OCI-M2 (cell line): ENCODE results near the gene GGA1.

ENCODE experiments used
- DNase-seq: peaks from one replicate; lab custom pipeline; 2025; ENCODE audit not compliant: unreplicated experiment; lab: John Stamatoyannopoulos, UW

GGA1 gene, protein sequence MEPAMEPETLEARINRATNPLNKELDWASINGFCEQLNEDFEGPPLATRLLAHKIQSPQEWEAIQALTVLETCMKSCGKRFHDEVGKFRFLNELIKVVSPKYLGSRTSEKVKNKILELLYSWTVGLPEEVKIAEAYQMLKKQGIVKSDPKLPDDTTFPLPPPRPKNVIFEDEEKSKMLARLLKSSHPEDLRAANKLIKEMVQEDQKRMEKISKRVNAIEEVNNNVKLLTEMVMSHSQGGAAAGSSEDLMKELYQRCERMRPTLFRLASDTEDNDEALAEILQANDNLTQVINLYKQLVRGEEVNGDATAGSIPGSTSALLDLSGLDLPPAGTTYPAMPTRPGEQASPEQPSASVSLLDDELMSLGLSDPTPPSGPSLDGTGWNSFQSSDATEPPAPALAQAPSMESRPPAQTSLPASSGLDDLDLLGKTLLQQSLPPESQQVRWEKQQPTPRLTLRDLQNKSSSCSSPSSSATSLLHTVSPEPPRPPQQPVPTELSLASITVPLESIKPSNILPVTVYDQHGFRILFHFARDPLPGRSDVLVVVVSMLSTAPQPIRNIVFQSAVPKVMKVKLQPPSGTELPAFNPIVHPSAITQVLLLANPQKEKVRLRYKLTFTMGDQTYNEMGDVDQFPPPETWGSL

DNA sequence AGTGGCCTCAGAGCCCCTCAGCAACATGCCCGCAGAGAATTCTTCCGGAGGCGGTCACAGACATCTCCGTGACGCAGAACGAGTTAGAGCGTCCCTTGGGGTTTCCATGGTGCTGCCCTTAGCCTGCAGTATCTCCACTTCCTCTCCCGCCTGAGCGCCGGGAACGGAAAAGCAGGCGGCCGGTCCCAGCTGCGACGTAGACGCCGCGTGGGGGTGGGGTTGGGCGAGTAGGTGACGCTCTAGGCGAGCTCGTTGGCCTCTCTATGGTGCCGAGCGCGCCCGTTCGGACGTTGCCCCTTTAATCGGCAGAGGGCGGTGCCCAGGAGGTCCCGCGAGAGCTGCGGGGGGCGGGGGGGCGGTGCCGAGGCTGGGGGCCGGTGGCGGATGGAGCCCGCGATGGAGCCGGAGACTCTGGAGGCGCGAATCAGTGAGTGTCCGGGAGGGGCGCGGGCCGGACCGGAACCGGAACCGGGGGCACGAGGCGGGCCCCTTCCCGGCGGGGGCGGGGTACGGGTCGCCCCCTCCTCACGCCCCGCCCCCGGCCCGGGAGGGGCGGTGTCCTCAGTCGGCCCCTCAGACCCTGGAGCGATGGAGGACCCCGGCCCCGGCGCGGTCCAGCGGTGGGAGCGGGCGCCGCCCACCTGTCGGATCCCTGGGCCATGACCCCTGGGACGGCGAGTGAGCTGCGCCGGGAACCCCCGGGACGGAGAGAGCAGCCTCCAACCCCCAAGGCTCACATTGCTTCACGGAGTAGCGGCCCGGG, at the start of gene GGA1:
Gene GGA1, plus strand, starts transcription at position 358 of the 763 bp plus-strand sequence. Its CDS starts 27 bp downstream, at position 385.
- DNase-seq = peak; percentile 68

DNA sequence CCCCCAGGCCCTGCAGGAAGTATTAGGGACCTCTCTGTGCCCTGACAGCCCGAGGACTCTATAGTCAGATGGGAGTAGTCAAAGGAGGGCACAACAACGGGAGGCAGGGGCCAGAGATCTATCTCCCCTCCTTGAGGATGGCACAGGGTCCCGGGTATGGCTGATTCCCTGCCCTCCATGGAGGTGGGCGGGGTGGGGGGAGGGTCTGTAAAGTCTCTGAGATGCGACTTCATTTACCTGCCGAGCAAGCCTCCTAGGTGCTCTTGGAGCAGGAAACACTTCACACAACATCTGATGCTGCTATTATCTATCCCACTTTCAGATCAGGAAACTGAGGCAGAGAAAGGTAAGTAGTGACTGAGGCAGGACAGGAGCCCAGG, 49.1 kb upstream of the GGA1 start:
- DNase-seq = no peak

- no peak for DNase-seq
Measured at GRCh38 chr22:37559901-37560607, 48.6 kb upstream of the GGA1 start, which contains the start of gene CDC42EP1. Gene CDC42EP1 (plus strand): TSS chr22:37560480. CDS start chr22:37566350, 5,870 bp downstream.

GRCh38 chr22:37560608-37561211, 47.9 kb upstream of the GGA1 start:
- no peak for DNase-seq

GRCh38 chr22:37561212-37562048, 47.2 kb upstream of the GGA1 start:
- peak; percentile 44 for DNase-seq

DNA sequence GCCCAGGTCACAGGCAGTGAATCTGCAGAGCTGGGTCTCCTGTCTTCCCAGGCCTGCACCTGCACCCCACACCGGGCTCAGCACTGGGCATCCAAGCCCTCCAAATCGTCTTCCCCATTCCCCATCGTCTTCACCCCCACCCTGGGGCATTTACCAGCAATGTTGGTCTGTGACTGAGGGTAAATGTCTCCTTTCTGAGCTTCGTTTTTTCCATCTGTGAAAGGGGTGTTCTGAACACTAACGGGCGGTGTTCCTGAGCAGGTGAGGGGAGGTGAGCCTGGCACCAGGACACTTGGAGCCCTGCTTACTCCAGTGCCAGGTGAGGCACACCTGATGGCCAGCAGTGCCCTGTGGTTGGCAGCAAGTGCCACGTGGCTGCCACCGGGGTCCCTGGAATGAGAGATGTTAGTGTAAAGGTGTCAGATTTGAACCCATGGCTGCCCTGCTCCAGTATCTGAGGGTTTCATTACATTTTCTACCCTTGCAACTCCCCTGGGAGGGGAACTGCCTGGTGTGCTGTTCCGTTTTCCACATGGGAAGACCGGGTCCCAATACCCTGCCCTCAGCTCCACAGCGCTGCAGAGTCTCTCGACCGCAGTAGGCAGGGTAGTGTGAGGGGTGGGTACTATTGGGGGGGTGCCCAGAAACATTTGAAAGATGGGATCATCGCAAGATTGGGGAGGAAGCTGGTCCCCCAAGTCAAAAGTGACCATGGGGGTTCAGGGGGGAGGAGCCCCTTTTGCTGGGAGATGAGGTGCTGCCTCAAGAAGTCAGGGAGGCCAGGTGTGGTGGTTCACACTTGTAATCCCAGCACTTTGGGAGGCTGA, 46.4 kb upstream of the GGA1 start:
- no peak for DNase-seq

- no peak for DNase-seq
Measured at GRCh38 chr22:37563153-37564081, 45.2 kb upstream of the GGA1 start.

GRCh38 chr22:37564111-37564711, 44.4 kb upstream of the GGA1 start:
- no peak for DNase-seq

GRCh38 chr22:37565830-37566229, 42.8 kb upstream of the GGA1 start:
- no peak for DNase-seq

DNA sequence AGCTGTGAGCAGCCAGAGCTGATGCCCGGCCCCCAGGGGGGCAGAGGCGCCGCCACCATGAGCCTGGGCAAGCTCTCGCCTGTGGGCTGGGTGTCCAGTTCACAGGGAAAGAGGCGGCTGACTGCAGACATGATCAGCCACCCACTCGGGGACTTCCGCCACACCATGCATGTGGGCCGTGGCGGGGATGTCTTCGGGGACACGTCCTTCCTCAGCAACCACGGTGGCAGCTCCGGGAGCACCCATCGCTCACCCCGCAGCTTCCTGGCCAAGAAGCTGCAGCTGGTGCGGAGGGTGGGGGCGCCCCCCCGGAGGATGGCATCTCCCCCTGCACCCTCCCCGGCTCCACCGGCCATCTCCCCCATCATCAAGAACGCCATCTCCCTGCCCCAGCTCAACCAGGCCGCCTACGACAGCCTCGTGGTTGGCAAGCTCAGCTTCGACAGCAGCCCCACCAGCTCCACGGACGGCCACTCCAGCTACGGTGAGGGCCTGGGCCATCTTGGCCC, 42.3 kb upstream of the GGA1 start:
- no peak for DNase-seq

DNA sequence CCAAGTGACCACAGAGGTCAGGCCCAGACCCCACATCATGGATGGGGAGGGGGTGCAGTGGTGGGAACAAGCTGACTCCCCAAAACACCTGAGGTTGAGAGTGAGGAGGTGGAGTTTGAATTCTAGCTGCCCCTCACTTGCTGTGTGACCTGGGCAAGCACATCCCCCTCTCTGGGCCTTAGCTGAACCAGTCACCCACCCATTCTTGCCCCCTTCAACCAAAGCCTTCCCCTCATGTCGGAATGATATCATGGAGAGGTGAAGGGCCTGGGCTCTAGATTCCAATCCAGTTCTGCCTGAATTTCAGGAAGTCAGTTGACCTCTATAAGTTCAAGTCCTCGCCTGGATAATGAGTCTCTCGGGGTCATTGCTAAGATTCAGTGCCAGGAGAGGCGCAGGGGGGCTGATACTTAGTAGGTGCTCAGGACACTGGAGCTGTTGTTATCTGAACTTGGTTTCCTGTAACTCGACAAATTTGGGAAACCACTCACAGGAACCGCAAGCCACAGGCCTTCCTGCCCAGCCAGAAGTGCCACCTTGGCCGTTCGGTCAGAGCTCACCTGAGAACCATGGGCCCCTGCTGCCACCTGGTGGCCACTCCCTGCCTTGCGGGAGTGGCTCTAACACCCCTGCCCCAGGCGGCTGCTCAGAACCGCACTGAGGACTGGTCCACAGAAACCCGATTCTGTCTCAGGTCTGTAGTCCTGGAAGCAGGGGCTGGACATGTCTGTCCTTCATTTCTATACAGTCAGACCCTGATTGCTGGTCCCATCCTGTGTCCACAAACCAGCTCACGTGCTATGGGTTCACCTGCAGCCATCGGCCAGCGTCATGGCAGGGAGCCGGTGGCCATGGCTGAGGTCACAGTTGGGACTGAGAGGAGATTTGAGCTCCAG, 41.5 kb upstream of the GGA1 start:
- DNase-seq = peak; percentile 10

- DNase-seq = no peak
Measured at GRCh38 chr22:37568012-37568411, 40.6 kb upstream of the GGA1 start.

DNA sequence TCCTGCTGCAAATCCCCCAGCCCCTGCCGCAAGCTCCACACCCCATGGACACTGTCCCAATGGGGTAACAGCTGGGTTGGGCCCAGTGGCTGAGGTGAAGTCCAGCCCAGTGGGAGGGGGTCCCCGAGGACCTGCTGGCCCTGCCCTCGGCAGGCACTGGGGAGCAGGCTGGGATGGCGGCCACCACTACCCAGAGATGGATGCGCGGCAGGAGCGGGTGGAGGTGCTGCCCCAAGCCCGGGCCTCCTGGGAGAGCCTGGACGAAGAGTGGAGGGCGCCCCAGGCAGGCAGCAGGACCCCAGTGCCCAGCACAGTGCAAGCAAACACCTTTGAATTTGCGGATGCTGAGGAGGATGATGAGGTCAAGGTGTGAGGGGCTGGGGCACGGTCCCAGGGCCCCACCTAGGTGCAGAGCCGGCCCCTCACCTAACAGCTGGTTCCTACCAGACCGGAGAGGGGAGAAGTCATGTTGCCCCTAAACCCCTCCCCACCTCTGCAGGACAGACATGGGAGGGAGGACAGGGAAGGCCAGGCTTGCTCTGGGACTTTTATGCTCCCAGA, 40.1 kb upstream of the GGA1 start:
- no peak for DNase-seq

GRCh38 chr22:37569009-37569920, 39.4 kb upstream of the GGA1 start:
- DNase-seq = no peak
